HG03378 (cell line): ENCODE measurements around the gene CBLL1.

ENCODE experiments used
- ATAC-seq: cut with Tn5 transposase; IDR thresholded peaks from one replicate; pipeline ENCODE4 v1.9.1; 2021; ENCODE audit warnings: mild to moderate bottlenecking, moderate library complexity; ENCODE audit not compliant: unreplicated experiment

Gene CBLL1

DNA sequence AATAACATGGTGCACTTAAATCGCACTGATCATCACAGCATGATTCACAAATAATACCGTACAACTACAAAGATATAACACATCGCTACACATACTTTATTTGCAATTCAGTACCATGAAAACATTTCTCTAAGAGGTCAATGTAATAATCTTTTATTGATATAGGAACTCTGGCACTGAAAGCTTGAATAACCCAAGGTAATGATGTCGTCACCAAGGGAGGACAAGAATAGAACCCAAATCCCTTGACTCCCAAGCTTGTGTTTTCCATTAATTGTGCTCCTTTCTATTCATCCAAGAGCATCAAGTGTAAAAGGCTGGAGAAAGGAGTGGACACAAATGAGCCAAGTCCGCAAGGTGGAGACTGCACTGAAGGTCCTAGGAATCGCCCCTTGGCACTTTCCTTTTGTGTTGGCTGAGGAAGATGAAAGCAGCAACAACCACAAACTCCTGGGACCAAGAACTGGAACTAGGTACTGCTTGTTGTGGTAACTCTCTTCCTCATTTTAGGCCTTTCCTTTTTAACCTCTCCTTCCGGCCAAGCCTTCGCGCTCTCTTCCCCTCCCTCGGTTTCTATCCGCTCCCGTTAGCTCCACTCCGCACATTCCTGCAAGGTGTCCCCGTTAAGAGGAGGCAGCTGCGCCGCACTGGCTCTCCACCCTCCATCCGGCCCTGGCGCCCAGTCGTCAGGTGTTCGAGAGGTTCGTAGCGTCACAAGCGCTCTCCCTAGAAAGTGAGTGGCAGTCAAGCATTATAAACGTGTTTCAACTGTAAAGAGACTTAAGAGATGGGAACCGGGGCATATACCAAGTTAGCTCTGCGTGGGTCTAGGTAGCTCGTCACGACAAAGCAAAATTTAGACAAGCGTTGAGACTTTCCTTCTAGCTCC is 1.0 kb upstream of the CBLL1 start:
- peak; percentile 37 for ATAC-seq

DNA sequence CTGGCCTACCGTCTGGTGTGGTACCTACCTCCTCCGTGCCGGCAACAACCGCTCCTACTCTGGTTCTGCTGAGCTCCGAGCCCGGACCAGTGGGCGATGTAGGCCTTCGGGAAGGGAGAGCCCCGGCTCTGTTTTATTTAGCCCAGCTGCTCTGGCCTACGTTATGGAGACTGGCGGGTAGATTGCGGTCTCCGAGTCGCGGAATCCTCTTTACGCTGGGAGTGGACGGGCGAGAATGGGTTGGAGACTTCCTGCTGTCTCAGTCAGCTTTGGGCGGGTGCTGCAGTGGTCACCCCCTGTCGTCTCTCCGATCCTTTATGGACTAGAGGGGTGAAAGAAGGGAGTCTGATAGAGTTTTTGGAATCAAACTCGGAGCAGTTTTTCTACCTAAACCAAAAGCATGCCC is 406 bp downstream of the CBLL1 start:
- peak; percentile 39 for ATAC-seq

DNA sequence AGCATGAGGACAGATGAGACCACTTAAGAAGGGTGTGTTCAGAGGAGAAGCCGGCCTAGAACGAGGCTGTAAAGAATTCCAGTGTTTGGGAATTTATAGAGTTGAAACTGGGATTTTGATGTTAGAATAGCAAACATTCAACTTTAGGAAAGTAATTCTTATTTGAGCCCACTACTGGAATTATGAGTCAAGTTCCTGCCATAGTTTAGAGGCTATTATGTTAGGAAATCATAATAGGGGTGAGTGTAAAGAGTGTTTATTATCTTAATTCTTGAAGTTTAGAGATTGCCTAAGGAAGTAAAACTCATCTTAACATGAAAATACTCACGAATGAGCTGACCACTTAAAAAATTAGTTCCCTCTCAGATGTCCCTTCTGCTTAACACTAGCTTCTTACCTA is 2.1 kb downstream of the CBLL1 start:
- no peak for ATAC-seq

GRCh38 chr7:107751113-107751512 is 7.2 kb downstream of the CBLL1 start:
- ATAC-seq: no peak

DNA sequence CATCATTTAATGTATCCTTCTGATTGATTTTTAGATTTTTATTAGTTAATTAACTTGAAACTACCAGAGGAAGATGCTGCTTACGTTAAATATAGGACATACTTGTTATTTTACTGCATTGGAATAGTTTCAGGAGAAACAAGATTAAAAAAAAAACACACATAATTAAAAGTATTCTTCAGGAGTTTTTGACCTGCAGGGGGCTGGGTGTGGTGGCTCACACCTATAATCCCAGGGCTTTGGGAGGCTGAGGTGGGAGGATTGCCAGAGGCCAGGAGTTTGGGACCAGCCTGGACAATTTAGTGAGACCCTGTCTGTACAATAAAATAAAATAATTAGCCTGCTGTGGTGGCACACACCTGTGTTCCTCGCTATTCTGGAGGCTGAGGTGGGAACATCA is 10.7 kb downstream of the CBLL1 start:
- no peak for ATAC-seq

- no peak for ATAC-seq
Measured at GRCh38 chr7:107758667-107759066, 14.7 kb downstream of the CBLL1 start.

DNA sequence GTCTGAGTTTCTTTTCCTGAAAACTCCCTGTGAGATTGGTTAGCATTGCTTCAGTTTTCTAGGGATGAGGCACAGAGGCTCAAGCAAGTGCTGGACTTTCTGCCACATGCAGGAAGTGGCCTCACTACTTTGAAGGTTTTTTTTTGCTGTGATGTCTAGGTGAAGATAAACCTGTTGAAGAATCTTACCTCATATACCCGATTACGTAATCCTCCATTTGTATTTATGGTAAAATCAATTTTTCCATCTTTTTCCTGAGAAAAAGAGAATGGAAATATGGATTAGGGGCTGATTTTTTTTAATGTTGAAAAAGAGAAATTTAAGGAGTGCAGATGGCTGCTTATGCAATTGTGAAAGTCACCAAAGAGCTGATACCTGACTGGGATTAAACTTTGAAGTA is 23.4 kb downstream of the CBLL1 start:
- no peak for ATAC-seq

- ATAC-seq: no peak
Measured at GRCh38 chr7:107768263-107768662, 24.3 kb downstream of the CBLL1 start.

GRCh38 chr7:107773027-107773426 is 29.1 kb downstream of the CBLL1 start:
- no peak for ATAC-seq

DNA sequence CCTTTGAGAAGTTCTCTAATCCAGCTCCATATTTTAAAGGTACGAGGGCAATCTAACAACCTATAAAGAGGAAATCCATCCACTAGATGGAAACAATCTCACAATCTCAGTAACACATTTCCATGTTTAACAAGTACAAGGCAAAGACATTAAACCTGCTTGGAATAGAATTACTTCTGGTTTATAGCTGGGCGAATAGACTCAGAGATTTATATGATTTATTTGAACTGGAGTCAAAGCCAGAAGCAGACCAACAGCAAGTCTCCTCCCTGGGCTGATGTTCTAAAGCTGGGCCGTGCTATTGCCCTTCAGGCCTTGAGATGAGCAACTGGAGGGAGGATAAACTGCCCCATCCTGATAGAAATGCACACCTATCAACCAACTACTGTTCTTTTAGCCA is 33.8 kb downstream of the CBLL1 start:
- ATAC-seq: no peak

DNA sequence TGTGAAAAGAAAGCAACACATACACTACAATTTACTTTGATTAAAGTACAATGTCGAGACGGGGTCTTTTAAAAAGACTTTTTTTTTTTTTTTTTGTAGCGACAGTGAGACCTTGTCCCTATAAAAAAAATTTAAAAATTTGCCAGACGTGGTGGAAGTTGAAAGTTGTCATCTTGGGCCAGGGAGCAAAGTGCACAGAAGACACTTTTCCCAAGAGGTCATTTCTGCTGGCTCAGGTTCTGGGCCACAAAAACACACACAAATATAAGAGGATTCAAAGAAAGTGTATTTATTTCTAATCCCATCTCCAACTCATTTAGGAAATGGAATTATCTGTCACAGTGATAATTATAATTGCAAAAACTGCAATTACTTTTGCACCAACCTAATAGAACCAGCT is 34.3 kb downstream of the CBLL1 start:
- ATAC-seq: no peak

GRCh38 chr7:107779647-107780099 is 35.7 kb downstream of the CBLL1 start:
- no peak for ATAC-seq

GRCh38 chr7:107782374-107782773 is 38.4 kb downstream of the CBLL1 start:
- ATAC-seq: no peak

GRCh38 chr7:107783648-107784047 is 39.7 kb downstream of the CBLL1 start:
- ATAC-seq: no peak

DNA sequence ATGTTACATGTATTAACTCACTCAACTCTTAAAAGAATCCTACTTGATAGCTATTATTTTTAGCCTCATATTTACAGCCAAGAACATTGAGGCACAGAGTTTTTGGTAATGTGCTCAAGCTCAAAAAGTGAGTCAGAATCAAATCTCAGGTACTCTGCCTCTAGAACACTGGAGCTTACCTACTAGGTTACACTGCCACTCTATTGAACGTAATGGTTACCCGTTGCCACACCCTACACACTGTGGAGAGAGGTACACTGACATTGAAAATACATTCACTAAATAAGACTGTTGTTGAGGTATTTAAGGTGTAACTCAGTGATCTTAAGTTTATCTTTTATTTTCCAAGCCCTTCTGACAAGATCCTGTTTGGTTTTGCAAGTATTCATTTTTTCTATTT is 41.2 kb downstream of the CBLL1 start:
- no peak for ATAC-seq

DNA sequence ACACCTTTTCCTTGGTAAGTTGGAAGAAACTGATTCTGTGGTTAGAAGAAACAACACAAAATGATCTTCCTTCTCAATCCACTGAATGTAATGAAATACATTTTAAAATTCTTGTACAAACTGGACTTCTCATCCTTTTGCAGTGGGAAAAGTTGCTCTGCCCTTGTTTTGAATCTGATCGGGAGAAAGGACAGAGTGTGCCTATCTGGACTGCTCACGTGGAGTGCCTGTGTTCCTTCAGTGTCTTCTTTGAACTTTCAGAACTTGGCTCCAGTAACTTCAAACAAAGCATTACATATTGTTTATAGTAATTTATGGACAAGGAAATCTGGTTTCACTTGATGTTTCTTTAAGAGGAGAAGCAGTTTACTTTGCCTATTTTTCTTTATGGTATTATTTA is 42.0 kb downstream of the CBLL1 start:
- ATAC-seq: no peak

GRCh38 chr7:107788216-107788615 is 44.3 kb downstream of the CBLL1 start:
- no peak for ATAC-seq

DNA sequence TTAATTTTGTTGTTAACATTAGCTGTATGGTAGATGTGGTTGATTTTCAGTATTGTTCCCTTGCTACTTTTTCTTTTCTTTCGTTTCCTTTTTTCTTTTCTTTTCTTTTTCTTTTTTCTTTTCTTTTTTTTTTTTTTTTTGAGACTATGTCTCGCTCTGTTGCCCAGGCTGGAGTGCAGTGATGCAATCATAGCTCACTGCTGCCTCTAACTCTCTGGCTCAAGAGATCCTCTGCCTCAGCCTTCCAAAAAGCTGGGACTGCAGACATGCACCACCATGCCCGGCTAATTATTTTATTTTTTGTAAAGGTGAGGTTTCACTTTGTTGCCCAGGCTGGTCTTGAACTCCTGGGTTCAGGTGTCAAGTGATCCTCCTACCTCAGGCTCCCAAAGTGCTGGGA is 44.7 kb downstream of the CBLL1 start:
- no peak for ATAC-seq

DNA sequence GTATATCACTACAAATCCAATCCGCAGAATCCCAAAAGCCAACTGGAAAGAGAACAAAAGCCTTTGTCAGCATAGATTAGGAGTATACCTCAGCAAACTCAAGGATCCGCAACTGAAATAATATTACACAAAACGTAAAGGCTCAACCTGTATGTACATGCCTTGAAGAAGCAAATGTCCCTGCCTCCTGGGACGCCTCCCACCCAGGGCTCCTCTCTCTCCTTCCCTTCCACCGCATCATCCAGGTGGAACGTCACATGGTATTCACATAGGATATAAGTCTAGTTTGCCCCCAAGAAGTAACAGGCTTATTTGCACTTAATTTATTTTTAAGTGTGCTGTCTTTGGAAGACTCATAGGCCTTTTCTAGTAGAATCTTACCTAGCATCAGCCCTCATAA is 45.7 kb downstream of the CBLL1 start:
- no peak for ATAC-seq

DNA sequence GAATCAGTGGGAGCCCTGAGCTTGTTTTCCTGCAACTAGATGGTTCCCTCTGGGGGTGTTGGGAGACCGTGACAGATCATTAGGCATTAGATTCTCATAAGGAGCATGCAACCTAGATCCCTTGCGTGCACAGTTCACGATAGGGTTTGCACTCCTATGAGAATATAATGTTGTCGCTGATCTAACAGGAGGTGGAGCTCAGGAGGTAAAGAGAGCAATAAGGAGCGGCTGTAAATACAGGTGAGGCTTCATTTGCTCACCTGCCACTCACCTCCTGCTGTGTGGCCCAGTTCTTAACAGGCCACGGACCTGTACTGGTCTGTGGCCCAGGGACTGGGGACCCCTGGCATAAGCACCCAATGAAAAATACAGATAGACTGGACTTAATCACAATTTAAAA is 48.4 kb downstream of the CBLL1 start:
- no peak for ATAC-seq

GRCh38 chr7:107799647-107800264 is 55.8 kb downstream of the CBLL1 start:
- ATAC-seq: no peak

DNA sequence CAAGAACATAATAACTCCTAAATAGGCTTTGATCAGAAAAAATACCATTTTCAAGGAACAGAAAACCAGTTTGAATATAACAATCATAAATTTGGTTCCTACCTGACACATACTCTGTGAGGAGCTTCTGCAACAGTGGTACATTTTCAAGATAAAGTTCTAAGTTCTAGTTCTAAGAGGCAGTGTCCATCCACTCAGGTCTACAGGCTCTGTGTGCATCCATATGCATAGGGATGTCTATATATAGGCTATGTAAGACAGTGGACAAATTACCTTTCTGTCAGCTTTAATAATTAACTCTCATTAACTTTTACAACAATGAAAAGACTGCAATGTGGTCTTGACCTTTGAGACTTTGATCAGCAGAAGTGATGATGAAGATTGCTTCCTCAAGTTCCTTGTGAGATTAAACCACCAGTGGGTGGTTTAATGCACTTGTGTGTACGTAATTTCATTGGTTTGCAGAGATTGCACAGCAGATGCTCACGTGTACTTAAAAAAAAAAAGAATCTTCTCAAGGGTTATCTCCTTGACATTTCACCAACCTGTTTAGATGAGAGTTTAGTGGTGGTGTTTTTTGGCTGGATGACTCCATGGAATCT is 59.2 kb downstream of the CBLL1 start, which contains the start of gene SLC26A3:
Gene SLC26A3 (minus strand): TSS at position 215 of the 602 bp plus-strand sequence. CDS start 8,714 bp downstream, outside the sequence.
- no peak for ATAC-seq
